Liver (tissue), 3 donors: ENCODE results near the gene RAB11FIP5.

Source experiments
- EGR1 ChIP-seq, 2 donors: IDR thresholded peaks; 2 replicates each; pipeline ENCODE4 v1.6.1; 2016 to 2018; ENCODE audit warnings: antibody characterized with exemption in 2 of 2, low read depth in 2 of 2
- JUND ChIP-seq, 2 donors: IDR thresholded peaks; 2 replicates each; pipeline ENCODE4 v1.6.1; 2016; ENCODE audit warnings: antibody characterized with exemption in 2 of 2
- RAD21 ChIP-seq, 2 donors: IDR thresholded peaks; 2 replicates each; pipeline ENCODE4 v1.6.1; 2016; ENCODE audit warnings: antibody characterized with exemption in 2 of 2, mild to moderate bottlenecking in 2 of 2
- TAF1 ChIP-seq: conservative IDR thresholded peaks from 2 replicates; pipeline ENCODE4 v1.6.1; 2016; ENCODE audit warnings: antibody characterized with exemption, mild to moderate bottlenecking
- TF ChIP-seq, protein P1 (sequence below): fragments of 150-350 bp; IDR thresholded peaks from 2 replicates; pipeline ENCODE4 v1.5.1; 2017; ENCODE audit warnings: improper control_type of control experiment, low read depth, low read length; ENCODE audit not compliant: missing input control
- donor health status: healthy.
- donor health status: healthy.

GRCh38 chr2:73080321-73081131 is 32.2 kb downstream of the RAB11FIP5 start:
- TF ChIP-seq, protein P1, sequence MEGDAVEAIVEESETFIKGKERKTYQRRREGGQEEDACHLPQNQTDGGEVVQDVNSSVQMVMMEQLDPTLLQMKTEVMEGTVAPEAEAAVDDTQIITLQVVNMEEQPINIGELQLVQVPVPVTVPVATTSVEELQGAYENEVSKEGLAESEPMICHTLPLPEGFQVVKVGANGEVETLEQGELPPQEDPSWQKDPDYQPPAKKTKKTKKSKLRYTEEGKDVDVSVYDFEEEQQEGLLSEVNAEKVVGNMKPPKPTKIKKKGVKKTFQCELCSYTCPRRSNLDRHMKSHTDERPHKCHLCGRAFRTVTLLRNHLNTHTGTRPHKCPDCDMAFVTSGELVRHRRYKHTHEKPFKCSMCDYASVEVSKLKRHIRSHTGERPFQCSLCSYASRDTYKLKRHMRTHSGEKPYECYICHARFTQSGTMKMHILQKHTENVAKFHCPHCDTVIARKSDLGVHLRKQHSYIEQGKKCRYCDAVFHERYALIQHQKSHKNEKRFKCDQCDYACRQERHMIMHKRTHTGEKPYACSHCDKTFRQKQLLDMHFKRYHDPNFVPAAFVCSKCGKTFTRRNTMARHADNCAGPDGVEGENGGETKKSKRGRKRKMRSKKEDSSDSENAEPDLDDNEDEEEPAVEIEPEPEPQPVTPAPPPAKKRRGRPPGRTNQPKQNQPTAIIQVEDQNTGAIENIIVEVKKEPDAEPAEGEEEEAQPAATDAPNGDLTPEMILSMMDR: no peak
- TF ChIP-seq TAF1: no peak
- no peak for TF ChIP-seq JUND (IDR thresholded peaks at IDR 0.05)
- TF ChIP-seq EGR1 (IDR thresholded peaks at IDR 0.05; ENCODE audit: low read depth in 2 of 2): no peak
- TF ChIP-seq RAD21 (IDR thresholded peaks at IDR 0.05): no peak
